NT2/D1 (cell line): ENCODE results near the gene DMD.

Experiments used
- SUZ12 ChIP-seq: IDR thresholded peaks from 2 replicates; pipeline ENCODE4 v1.6.1; 2011; ENCODE audit not compliant: insufficient read length, insufficient read depth; ENCODE audit errors: extremely low read depth
- YY1 ChIP-seq: IDR thresholded peaks from 2 replicates; pipeline ENCODE4 v1.6.1; 2011; ENCODE audit not compliant: insufficient read length, insufficient read depth

- TF ChIP-seq YY1 (no peak), SUZ12 (no peak)
Observed at GRCh38 chrX:33194876-33195433, 16.4 kb downstream of the DMD start.
